ENCODE data around the gene CERT1.
"Not testable (repeated sequence)": the region's sequence is repeated elsewhere in the genome, so short reads cannot be mapped to it uniquely, and the experiment has no call there.

CERT1 gene

GRCh38 chr5:75337366-75338021 is 173.9 kb downstream of the CERT1 start:
- no peak for DNase-seq

- DNase-seq, result peak; percentile 93
These were observed 174.7 kb downstream of the CERT1 start, which contains the start of gene HMGCR for GRCh38 chr5:75336615-75337336. Gene HMGCR (plus strand): TSS chr5:75337220. CDS start chr5:75342606, 5,386 bp downstream.

- DNase-seq, result peak; percentile 60
These were observed 175.3 kb downstream of the CERT1 start for GRCh38 chr5:75335952-75336614.

GRCh38 chr5:75335486-75335885 is 175.9 kb downstream of the CERT1 start:
- DNase-seq, result no peak

- DNase-seq, result not testable (repeated sequence)
These were observed 177.0 kb downstream of the CERT1 start for GRCh38 chr5:75334413-75334812.

- not testable (repeated sequence) for DNase-seq
These were observed 177.7 kb downstream of the CERT1 start for GRCh38 chr5:75333759-75334158.

GRCh38 chr5:75331095-75332090 is 180.0 kb downstream of the CERT1 start:
- no peak for DNase-seq

GRCh38 chr5:75330404-75330803 is 181.0 kb downstream of the CERT1 start:
- DNase-seq, result no peak

Data from NCI-H510A treated with DMSO at 0.1 percent for 48 hours (cell line).